ENCODE results near the gene RCAN3.
A peak's percentile ranks its signal among the peaks of the same experiment; 100 is the strongest.

DNA sequence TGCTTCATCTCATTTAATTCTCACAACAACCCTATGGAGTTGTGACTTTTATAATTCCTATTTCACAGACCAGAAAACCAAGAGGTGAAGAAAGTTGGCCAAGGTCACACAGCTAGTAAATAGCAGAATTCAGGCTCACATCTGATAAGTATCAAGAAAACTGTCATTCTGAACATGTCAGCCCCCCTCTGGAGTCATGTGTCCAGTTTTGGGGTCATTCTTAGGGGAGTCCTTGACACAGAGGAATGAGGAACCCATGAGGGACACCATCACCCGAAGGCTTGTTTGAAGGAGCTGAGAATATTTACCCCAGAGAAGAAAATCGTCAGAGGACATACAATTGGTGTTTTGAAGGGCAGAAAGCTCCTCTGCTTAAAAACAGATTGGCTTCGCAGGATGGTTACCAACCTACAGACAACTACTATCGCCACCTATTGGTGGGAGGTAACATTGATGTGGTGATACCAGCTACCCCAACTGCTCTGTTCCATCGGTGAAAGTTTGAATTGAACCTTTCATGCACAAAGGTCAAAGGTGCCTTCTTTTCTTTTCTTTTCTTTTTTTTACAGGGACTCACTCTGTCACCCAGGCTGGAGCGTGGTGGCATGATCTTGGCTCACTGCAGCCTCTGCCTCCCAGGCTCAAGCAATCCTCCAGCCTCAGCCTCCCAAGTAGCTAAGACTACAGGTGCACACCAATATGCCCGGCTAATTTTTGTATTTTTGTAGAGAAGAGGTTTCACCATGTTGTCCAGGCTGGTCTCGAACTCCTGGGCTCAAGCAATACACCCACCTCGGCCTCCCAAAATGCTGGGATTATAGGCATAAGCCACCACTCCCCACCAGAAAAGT lies 84.6 kb downstream of the RCAN3 start:
- TF ChIP-seq, protein P1, sequence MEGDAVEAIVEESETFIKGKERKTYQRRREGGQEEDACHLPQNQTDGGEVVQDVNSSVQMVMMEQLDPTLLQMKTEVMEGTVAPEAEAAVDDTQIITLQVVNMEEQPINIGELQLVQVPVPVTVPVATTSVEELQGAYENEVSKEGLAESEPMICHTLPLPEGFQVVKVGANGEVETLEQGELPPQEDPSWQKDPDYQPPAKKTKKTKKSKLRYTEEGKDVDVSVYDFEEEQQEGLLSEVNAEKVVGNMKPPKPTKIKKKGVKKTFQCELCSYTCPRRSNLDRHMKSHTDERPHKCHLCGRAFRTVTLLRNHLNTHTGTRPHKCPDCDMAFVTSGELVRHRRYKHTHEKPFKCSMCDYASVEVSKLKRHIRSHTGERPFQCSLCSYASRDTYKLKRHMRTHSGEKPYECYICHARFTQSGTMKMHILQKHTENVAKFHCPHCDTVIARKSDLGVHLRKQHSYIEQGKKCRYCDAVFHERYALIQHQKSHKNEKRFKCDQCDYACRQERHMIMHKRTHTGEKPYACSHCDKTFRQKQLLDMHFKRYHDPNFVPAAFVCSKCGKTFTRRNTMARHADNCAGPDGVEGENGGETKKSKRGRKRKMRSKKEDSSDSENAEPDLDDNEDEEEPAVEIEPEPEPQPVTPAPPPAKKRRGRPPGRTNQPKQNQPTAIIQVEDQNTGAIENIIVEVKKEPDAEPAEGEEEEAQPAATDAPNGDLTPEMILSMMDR (IDR thresholded peaks at IDR 0.05 in 2 of 3, conservative IDR thresholded peaks at IDR 0.05 in 1 of 3; ENCODE audit: insufficient read depth in 2 of 3, low read depth in 1 of 3, low read length in 3 of 3): peak; percentile 71 to 84 (median 76)
- TF ChIP-seq POLR2AphosphoS5 (IDR thresholded peaks at IDR 0.05; ENCODE audit: control insufficient read depth, insufficient read depth, low read depth, low read length): no peak
- TF ChIP-seq KDM1A (IDR thresholded peaks at IDR 0.05): no peak
- TF ChIP-seq ZNF217 (CRISPR knock-in tag; IDR thresholded peaks at IDR 0.05): no peak
- no peak for TF ChIP-seq ADNP (tag; IDR thresholded peaks at IDR 0.05)
- no peak for TF ChIP-seq KLF1 (tag; IDR thresholded peaks at IDR 0.05)
- TF ChIP-seq ZNF133 (CRISPR knock-in tag; IDR thresholded peaks at IDR 0.05): no peak
- no peak for TF ChIP-seq EZH2 (IDR thresholded peaks at IDR 0.05; ENCODE audit: borderline replicate concordance, low read depth, low read length)
- TF ChIP-seq GABPA (tag; conservative IDR thresholded peaks at IDR 0.05; ENCODE audit: low read depth): no peak
- TF ChIP-seq, protein P2, sequence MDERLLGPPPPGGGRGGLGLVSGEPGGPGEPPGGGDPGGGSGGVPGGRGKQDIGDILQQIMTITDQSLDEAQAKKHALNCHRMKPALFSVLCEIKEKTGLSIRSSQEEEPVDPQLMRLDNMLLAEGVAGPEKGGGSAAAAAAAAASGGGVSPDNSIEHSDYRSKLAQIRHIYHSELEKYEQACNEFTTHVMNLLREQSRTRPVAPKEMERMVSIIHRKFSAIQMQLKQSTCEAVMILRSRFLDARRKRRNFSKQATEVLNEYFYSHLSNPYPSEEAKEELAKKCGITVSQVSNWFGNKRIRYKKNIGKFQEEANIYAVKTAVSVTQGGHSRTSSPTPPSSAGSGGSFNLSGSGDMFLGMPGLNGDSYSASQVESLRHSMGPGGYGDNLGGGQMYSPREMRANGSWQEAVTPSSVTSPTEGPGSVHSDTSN (CRISPR knock-in tag; IDR thresholded peaks at IDR 0.05; ENCODE audit: low read depth): no peak
- TF ChIP-seq, protein P2 (tag; conservative IDR thresholded peaks at IDR 0.05; ENCODE audit: low read depth): no peak
- no peak for TF ChIP-seq ZNF695 (CRISPR knock-in tag; IDR thresholded peaks at IDR 0.05)
- TF ChIP-seq, protein P3, sequence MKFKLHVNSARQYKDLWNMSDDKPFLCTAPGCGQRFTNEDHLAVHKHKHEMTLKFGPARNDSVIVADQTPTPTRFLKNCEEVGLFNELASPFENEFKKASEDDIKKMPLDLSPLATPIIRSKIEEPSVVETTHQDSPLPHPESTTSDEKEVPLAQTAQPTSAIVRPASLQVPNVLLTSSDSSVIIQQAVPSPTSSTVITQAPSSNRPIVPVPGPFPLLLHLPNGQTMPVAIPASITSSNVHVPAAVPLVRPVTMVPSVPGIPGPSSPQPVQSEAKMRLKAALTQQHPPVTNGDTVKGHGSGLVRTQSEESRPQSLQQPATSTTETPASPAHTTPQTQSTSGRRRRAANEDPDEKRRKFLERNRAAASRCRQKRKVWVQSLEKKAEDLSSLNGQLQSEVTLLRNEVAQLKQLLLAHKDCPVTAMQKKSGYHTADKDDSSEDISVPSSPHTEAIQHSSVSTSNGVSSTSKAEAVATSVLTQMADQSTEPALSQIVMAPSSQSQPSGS (CRISPR knock-in tag; IDR thresholded peaks at IDR 0.05): no peak
- TF ChIP-seq, protein P4, sequence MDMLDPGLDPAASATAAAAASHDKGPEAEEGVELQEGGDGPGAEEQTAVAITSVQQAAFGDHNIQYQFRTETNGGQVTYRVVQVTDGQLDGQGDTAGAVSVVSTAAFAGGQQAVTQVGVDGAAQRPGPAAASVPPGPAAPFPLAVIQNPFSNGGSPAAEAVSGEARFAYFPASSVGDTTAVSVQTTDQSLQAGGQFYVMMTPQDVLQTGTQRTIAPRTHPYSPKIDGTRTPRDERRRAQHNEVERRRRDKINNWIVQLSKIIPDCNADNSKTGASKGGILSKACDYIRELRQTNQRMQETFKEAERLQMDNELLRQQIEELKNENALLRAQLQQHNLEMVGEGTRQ (CRISPR knock-in tag; IDR thresholded peaks at IDR 0.05): no peak

All from K562 (cell line).